Stimulated activated CD8-positive, alpha-beta memory T cell treated with anti-CD3 and anti-CD28 coated beads, Interleukin-12 subunit alpha, Interleukin-12 subunit beta, amount 100 ng/mL, for 24 hours (primary cell): ENCODE data around the gene PTPN22.

Experiments used
- DNase-seq: peaks from one replicate; pipeline ENCODE4 v3.0.0-alpha.2; 2020; ENCODE audit errors: extremely low read depth

PTPN22 gene

DNA sequence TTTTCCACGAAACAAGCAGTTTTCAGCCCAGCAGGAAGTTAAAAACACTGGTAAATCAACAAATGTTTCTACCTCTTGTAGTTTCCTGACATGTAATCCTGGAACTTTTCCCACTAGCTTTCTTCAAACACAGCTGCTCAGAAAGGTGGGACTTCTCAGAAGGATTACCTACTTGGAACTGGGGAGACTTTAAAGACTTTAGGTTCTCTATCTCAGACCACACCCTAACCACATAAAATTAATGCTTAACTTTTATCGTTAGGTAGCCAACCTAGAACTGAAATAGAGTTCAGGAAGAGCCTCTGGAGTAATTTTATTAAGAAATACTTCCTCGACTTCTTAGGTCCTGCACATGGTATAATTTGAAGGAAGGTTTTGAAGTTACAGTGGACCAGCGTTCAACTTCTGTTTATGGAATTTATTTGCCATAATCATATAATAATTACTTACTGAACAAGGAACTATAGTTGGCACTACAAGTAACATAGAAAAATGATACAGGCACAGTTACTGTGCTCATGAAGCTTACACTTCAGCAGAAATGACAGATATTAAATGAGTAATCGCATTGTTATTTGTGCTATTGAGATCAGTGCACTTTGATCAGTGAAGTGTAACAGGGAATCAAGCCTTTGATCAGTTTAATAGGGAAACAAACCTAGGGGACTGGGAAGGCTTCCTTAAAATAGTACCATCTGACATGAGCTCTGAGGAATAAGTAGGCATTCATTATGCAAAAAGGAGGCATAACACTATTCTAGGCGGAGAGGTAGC, 16.1 kb upstream of the PTPN22 start, which contains the start of gene BCL2L15:
BCL2L15 (minus strand) TSS at position 180 of the 774 bp plus-strand sequence. CDS start 206 bp downstream, outside the sequence.
- no peak for DNase-seq

DNA sequence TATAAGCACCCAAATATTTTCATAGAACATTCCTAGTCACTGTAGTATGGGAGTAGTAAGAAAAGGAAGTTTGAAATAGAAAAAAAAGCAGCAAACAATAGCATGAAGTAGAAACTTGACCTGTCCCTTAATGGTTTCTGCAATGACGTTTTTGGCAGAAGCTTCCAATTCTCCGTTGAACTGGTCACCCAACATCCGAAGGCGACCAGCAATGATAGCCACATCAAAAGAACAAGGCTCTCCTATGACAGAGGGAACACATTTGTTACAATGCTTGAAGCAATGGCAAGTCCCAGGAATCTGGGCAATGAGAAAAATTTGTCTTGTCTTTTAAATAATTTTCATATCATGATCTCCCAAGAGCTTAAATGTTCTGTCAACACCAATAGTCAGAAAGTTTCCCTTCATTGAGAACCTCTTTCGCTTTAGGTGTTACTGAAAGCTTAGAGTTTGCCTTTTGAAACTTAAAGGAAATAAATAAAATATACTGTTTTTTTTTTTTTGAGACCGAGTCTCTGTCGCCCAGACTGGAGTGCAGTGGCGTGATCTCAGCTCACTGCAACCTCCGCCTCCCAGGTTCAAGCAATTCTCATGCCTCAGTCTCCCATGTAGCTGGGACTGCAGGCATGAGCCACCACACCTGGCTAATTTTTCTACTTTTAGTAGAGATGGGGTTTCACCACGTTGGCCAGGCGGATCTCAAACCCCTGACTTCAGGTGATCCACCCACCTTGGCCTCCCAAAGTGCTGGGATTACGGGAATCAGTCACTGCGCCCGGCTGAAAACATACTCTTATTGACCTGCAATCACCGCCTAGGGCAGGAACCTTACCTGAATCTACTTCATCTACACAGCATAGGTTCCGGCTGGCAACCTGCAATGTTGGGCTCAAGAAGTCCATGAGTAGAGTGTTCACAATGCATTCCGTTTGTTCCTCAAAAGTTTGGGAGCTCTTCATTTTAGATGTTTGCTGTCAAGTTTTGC, 15.2 kb upstream of the PTPN22 start:
- DNase-seq, result no peak

DNA sequence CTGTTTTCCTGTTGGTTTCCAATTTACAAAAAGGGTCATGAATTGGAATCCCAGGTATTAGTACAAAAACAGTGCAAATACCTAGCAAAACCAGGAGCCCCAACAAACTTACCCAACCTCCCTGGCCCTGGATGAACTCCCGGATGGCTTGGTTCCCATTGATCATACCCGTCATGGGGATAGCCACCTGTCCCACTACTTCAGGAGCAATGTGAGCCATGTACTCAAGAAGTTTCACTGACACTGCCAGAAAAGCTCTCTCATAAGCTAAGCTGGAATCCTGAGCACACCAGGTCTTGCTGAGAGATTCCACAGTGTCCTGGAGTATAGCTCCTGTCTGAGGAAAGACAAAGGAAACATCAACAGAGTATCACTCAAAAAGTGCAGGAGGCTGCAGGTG, 10.1 kb upstream of the PTPN22 start:
- no peak for DNase-seq

DNA sequence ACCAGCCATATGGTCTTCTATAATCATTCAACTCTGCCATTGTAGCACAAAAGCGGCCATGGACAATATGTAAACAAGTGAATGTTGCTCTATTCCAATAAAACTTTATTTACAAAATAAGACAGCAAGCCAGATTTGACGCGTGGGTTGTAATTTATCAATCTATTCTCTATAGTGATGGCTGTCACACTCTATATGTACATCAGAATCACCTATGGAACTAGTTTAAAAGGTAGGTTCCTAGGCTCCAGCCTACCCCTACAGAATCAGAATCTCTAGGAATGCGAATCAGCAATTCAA, 8.2 kb upstream of the PTPN22 start:
- DNase-seq, result no peak

DNA sequence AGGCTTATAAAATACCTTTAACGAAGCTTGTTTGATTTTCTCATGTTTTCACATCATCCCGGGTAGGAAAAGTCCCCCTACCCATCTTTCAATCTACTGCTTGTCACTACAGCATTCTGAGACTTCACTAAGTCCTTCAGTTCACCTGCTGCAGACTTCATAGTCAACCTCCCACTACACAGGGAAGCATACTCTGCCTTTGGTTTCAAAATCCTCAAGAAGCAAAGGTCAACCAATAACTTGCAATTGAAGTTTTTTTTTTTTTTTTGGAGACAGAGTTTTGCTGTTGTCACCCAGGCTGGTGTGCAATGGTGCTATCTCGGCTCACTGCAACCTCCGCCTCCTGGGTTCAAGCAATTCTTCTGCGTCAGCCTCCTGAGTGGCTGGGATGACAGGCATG, 4.7 kb upstream of the PTPN22 start:
- DNase-seq, result no peak

DNA sequence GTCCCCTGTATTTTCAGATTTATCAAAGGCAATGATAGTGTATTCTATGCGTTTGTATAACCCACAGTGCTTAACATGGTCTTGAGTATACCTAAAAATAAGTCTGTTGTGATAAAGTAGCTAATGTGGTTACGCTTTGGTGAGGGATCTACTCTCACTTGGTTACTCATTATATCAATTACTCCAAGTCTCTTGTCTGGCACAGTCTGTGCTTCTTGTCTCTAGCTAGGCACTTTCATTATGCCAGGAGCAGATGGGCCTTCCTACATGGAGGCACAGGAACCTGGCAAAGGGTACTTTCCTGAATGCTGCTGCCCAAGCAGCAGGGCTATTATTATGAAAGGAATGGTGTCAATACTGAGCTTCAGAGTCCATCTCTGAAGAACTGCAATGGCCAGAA, 4.2 kb upstream of the PTPN22 start:
- no peak for DNase-seq

DNA sequence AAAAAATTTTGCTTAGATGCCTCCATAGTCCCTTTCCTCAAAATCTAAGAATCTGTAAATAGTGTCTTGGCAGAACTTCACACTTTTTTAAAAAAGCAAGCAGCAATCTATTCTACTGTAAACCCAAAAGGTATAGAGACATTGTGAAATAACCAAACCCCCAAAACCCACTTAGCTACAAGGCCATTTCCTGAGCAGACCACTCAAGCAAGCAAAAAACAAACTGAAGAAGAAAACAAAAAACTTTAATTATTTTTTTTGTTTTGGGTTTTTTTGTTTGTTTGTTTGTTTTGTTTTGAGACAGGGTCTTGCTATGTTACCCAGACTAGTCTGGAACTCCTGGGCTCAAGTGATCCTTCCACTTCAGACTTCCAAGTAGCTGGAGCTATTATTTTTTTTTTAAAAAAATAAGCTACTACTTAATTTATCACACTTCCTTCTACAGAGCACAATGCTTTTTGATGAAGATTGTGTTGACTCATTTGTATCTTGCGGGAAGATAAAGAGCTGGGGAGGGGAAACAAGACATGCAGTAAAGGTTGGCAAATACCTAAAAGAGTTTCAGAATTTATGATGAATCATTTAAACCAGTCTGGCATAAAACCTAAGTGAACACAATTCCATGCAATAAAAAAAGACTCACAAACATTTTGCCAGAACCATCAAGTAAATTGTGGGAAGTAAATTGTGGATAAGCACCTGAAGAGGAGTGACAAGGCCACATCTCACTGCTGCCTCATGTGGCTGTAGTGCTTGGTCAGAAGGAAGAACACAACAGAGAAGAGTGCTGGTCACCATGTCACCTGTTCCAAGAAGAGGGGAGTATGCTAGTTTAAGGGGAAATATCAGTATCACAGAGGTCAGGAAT, 2.7 kb upstream of the PTPN22 start:
- no peak for DNase-seq

DNA sequence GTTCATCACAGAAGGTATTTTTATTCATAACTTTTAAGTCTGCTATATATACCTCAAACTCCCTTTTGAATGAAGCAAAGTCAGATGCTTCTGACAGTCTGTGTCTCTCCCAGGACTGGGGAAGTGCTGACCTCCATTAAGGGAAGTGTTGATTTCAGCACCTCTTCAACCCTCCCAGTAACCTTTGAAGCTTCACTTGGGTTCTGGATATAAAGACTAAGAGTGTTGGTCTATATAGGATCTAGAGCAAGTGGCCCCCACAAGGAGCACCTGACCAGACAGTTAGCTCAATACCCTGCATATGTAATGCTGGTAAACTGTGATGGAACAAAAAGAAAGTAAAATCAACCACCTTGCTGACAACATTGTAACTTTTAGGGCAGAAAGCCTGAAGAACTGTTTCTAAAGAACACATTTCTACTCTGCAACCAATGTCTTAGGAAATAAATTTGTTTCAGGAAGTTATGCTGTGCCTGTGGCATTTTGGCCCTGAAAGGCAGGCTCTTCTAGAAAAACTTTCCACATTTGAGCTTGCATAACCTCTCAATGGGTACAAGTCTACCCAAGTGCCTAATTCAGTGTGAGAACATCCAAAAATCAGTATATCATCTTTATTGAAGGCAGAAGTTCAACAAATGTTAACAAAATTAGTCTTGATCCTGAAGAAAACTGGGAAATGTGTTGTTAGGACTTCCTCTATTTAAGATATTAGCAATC, 865 bp upstream of the PTPN22 start:
- DNase-seq, result no peak

DNA sequence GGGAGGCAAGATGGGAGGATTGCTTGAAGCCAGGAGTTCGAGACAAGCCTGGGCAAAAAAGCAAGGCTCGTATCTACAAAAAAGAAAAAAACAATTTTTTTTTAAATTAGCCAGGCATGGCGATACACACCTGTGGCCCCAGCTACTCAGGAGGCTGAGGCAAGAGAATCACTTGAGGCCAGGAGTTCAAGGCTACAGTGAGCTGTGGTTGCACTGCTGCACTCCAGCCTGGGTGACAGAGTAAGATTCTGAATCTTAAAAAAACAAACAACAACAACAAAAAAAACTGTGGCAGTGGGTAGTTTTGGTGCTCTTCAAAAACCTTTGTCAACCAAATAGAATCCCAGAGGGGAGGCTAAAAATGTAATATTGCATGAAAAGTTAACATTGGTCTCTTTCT, 734 bp downstream of the PTPN22 start:
- DNase-seq, result no peak

DNA sequence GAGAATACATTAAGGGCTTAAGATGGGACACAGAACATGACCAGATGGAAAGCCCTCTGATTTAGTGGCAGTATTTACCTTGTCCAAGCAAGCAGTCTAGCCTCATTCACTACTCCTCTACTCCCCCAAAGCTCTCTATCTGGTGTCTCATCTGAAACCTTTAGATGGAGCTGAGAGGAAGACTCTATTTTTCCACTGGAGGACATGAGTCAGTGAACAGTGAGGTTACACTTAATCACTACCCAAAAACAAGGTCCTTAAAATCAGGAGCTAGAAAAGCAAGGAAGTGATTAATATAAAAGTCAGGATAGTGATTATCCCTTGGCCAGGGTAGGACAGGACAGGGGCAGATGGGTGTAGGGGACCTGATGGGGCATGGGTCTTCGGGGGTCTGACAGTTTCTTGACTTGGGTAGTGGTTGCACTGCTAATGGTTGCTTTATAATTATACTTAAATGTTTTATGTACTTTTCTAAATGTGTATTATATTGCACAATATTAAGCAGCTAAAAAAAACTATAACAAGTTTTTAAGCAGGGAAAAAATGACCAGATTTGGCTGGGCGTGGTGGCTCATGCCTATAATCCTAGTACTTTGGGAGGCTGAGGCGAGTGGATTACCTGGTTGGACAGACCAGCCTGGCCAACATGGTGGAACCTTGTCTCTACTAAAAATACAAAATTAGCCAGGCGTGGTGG, 3.0 kb downstream of the PTPN22 start:
- no peak for DNase-seq

DNA sequence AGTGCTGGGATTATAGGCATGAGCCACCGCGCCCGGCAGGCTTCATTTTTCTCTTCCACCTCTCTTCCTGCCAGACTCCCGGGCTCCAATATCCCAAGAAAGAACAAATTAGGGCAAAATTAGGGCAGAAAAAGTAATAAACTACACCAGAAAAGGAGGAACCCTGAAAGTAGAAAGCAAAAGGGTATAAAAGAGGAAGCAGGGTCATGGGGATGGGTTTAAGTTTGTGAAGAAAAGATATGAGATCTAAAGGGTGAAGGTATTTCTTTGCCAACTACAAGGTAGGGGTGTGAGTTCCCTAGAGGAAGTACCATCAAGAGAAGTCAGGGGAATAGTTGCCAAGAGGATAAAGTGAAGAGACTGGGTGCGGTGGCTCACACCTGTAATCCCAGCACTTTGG, 9.9 kb downstream of the PTPN22 start:
- DNase-seq, result no peak

DNA sequence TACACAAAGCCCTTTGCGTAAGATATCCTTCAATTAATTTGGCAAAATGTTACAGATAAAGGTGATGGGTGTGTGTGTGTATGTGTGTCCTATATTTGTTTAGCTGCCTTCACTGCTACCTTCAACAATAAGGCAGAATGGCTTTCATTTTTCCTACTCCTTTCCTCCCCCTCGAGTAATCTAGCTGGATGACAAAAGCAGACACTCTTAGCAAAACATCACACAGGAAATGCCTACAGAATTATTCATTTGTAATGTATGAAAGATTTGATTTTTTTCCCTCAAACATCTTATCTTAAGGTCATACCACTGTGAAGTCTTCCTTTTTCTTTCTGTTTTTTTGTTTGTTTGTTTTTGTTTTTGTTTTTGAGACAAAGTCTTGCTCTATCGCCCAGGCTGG, 10.6 kb downstream of the PTPN22 start:
- DNase-seq, result no peak

DNA sequence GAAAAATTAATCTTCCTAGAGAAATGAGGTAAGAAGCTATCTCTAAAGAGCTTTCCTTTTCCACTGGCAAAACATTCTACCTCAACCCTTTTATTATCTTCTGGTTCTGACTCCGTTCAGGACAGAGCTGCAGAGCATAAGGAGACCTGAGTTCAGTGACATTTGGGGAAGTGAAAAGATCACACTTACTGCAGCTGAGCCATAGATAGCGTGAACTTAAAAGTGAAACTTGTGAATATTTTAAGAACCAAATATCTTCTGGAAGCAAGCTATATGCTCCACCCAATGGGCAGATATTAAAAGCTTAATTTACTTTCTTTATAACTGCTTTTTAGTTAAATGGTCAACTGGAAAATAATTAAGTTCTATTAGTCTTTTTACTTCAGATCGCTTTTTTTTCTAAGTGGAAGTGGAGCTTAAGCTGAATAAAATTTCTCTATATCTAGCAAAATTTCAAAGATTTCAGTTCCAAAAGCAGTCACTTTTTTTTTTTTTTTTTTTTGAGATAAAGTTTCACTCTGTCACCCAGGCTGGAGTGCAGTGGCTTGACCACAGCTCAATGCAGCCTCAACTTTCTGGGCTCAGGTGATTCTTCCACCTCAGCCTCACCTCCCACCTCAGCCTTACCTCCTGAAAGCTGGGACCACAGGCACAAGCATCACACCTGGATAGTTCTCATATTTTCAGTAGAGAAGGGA, 11.9 kb downstream of the PTPN22 start:
- no peak for DNase-seq

DNA sequence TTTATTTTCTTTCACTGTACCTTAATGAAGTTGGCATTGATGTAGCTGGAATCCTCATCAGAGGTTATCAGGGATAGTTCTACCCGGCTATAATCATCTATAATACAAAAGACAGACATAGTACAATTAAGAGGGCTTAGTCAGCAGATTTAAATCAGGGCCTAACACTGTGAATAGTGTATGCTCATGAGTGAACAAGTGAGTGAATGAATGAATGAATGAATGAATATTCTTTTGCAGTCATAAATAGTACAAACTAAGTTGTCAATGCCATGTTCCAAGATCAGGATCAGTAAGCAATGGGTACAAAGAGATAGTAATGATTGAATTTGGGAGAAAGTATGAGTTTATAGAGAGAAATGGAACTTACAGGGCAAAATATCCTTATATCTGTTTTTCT, 12.5 kb downstream of the PTPN22 start:
- no peak for DNase-seq

DNA sequence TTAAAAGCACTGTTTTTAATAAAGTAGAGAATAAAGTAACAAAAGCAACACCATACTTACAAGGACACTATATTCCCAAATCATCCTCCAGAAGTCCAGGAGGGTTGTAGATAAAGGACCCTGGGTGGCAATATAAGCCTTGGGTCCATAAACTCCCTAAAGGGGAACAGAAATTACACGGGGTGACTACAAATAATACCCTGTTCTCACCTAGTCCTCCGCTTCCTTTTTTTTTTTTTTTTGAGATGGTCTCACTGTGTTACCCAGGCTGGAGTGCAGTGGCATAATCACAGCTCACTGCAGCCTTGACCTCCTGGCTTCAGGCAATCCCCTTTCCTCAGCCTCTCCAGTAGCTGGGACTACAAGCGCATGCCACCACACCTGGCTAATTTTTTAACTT, 13.1 kb downstream of the PTPN22 start:
- DNase-seq, result no peak

DNA sequence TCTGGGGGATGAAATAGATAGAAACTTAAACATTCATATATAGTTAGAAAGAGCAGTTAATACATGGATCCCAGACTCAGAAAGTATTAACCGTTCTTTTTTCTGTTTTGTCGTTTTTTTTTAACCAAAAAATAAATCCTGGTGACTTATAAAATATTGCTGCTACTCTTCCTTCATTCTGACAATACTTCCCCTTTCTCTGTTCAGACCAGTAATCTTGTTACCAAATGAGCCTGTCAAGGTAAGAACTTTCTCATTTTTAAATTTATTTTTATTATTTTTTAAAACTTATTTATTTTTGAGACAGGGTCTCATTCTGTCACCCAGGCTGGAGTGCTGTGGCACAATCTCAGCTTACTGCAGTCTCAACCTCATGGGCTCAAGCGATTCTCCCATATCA, 13.7 kb downstream of the PTPN22 start:
- no peak for DNase-seq

DNA sequence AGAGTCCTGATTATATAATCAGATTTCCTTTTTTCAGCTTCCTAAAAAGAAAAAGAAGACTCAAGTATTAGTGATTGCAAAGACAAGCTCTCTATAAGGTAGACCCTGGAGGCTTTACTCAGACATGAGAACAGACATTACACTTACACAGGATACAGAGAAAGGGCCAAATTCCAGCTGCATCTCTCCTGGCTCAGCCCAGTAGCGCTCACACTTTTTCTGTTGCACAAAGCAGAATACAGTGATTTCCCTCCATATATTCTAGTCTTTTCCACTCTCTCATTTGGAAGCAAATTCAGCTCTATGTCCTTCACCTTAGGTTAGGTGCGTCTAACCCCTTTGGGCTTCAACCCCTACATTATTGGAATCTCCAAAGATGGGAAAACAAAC, 15.1 kb downstream of the PTPN22 start:
- DNase-seq, result no peak

DNA sequence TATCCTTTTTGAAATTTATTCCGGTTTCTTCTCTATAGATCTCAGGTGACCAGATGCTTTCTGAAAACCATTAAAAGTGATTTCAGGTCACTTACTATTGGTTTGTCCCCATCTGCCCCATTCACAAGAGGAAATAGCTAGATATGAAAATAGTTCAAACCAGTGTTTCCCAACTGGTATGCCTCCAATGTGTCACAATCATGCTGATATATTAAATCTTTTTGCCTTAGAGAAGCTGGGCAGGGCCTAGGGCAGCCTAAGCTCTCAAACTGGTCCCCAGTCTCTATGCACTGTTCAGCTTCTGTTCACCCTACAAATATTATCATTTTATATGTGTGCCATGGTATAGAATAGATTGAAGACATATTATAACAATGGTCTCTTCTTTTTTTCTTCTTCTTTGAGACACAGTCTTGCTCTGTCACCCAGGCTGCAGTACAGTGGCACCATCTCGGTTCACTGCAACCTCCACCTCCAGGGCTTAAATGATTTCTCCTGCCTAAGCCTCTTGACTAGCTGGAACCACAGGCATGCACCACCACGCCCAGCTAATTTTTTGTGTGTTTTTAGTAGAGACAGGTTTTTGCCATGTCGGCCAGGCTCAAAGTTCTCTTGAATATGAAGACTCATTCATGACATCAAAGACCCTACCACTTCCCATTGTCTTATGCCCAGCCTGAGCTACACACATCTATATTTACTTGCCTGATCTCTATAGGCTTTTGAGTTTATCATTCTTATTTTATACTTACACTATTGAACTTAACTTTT, 15.7 kb downstream of the PTPN22 start:
- DNase-seq, result no peak

DNA sequence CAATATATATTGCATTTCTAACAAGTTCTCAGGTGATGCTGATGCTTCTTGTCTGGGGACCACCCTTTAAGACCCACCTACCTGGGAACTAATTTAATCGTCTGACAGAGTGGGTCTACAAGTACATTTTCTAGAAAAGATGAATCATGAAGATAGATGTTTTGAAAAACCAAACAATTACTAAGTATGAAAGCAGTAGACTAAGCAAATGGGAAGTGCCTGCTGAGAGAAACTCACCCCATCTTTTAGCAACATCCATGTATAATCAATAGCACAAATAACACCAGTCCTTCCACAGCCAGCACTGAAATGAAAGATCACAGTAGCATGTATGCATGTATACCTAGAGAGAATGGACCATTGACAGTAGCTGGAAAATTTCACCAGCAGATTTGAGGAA, 17.3 kb downstream of the PTPN22 start:
- no peak for DNase-seq
